Measurements from ENCODE around the gene ST8SIA5.

DNA sequence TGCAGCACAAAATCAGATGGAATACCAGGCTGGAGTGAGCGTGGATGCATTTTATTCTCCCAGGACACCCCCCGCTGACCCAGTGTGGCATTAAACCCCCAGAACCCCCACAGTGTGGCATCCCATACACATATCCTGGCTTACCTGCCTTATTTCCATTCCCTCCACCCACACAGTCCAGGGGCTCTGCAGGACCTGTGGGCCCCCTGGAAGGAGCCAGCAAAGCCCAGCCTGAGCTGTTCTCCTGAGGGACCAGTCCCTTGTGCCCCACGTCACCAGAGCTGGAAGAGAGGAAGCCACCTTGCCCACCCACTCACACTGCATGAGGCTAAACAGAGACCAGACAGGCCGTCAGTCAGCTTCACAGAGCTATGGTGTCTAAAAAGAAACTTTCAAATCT lies 20.1 kb downstream of the ST8SIA5 start:
- TF ChIP-seq, protein P1, sequence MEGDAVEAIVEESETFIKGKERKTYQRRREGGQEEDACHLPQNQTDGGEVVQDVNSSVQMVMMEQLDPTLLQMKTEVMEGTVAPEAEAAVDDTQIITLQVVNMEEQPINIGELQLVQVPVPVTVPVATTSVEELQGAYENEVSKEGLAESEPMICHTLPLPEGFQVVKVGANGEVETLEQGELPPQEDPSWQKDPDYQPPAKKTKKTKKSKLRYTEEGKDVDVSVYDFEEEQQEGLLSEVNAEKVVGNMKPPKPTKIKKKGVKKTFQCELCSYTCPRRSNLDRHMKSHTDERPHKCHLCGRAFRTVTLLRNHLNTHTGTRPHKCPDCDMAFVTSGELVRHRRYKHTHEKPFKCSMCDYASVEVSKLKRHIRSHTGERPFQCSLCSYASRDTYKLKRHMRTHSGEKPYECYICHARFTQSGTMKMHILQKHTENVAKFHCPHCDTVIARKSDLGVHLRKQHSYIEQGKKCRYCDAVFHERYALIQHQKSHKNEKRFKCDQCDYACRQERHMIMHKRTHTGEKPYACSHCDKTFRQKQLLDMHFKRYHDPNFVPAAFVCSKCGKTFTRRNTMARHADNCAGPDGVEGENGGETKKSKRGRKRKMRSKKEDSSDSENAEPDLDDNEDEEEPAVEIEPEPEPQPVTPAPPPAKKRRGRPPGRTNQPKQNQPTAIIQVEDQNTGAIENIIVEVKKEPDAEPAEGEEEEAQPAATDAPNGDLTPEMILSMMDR (IDR thresholded peaks at IDR 0.05) = no peak
- no peak for TF ChIP-seq POLR2A (IDR thresholded peaks at IDR 0.05)
- no peak for TF ChIP-seq EP300 (IDR thresholded peaks at IDR 0.05)

All from sigmoid colon (tissue), 4 donors.